HepG2 (cell line): ENCODE results near the gene ATL2. TPM values are rescaled to one million over a fixed set of nuclear protein-coding genes. Genes with fewer than 3 reads are reported as not detected.

Experiments
- BORCS8-MEF2B ChIP-seq: sonication (generic); formaldehyde crosslinking; IDR thresholded peaks from 2 replicates; pipeline ENCODE4 v1.8.0; 2022; ENCODE audit warnings: mild to moderate bottlenecking, missing genetic modification reagents
- BRCA1 ChIP-seq: sonication (generic); formaldehyde crosslinking; IDR thresholded peaks from 2 replicates; pipeline ENCODE4 v1.4.0; 2020; ENCODE audit warnings: missing genetic modification reagents
- CREB1 ChIP-seq, 2 experiments: fragments of 450-650 bp in 1 of 2; IDR thresholded peaks; 2 replicates each; pipeline ENCODE4 v1.6.1; 2016 to 2017; ENCODE audit warnings: control low read depth in 1 of 2, mild to moderate bottlenecking in 1 of 2, missing compliant biosample characterization in 1 of 2, missing genetic modification characterization in 1 of 2
- CREB3 ChIP-seq: sonication (generic); formaldehyde crosslinking; IDR thresholded peaks from 2 replicates; pipeline ENCODE4 v1.5.0; 2020; ENCODE audit warnings: missing genetic modification reagents
- DBP ChIP-seq: sonication (generic); formaldehyde crosslinking; IDR thresholded peaks from 2 replicates; pipeline ENCODE4 v1.4.0; 2020; ENCODE audit warnings: missing genetic modification reagents; ENCODE audit errors: not compliant biosample characterization
- EHMT2 ChIP-seq: fragments of 200-600 bp; sonication (generic); IDR thresholded peaks from 2 replicates; pipeline ENCODE4 v1.7.0; 2017; ENCODE audit warnings: antibody characterized with exemption, low read depth, low read length, borderline replicate concordance
- MED8 ChIP-seq: sonication (generic); formaldehyde crosslinking; IDR thresholded peaks from 2 replicates; pipeline ENCODE4 v1.8.1; 2023; ENCODE audit warnings: mild to moderate bottlenecking, missing genetic modification reagents; ENCODE audit not compliant: insufficient replicate concordance
- MEIS2 ChIP-seq: sonication (generic); formaldehyde crosslinking; IDR thresholded peaks from 2 replicates; pipeline ENCODE4 v1.9.0; 2021; ENCODE audit warnings: mild to moderate bottlenecking, missing genetic modification reagents
- NR1H2 ChIP-seq: sonication (generic); formaldehyde crosslinking; IDR thresholded peaks from 2 replicates; pipeline ENCODE4 v1.8.1; 2022; ENCODE audit warnings: low read depth, missing genetic modification reagents, borderline replicate concordance
- PHF8 ChIP-seq: sonication (generic); formaldehyde crosslinking; IDR thresholded peaks from 2 replicates; pipeline ENCODE4 v1.5.0; 2020; ENCODE audit warnings: missing genetic modification reagents
- POLR2AphosphoS2 ChIP-seq: IDR thresholded peaks from 2 replicates; pipeline ENCODE4 v1.6.1; 2011; ENCODE audit warnings: low read depth, low read length, improper control_type of control experiment
- SAFB2 ChIP-seq: sonication (generic); formaldehyde crosslinking; IDR thresholded peaks from 2 replicates; pipeline ENCODE4 v1.5.1; 2020; ENCODE audit warnings: missing genetic modification reagents, low read depth, mild to moderate bottlenecking, borderline replicate concordance
- SP2 ChIP-seq: sonication (generic); formaldehyde crosslinking; IDR thresholded peaks from 2 replicates; pipeline ENCODE4 v1.5.1; 2020; ENCODE audit warnings: mild to moderate bottlenecking, missing genetic modification reagents
- THAP11 ChIP-seq: IDR thresholded peaks from 2 replicates; pipeline ENCODE4 v1.6.1; 2016; ENCODE audit warnings: missing biosample characterization, missing genetic modification reagents
- THAP7 ChIP-seq: sonication (generic); formaldehyde crosslinking; IDR thresholded peaks from 2 replicates; pipeline ENCODE4 v1.8.1; 2023; ENCODE audit warnings: mild to moderate bottlenecking, missing genetic modification reagents
- TMF1 ChIP-seq: sonication (generic); formaldehyde crosslinking; IDR thresholded peaks from 2 replicates; pipeline ENCODE4 v1.8.1; 2022; ENCODE audit warnings: low read depth, missing genetic modification reagents
- ZHX2 ChIP-seq, 2 experiments: sonication (generic) in 1 of 2; formaldehyde crosslinking in 1 of 2; IDR thresholded peaks; 2 replicates each; pipeline versions ENCODE4 v1.6.1 to v1.9.0; 2014 to 2022; ENCODE audit warnings: antibody characterized with exemption in 1 of 2, borderline replicate concordance in 1 of 2, inconsistent platforms in 1 of 2, low read depth in 1 of 2, missing genetic modification reagents in 1 of 2
- ZMYM3 ChIP-seq: sonication (generic); formaldehyde crosslinking; IDR thresholded peaks from 2 replicates; pipeline ENCODE4 v1.5.1; 2020; ENCODE audit warnings: mild to moderate bottlenecking, missing genetic modification reagents
- ZNF121 ChIP-seq: sonication (generic); formaldehyde crosslinking; IDR thresholded peaks from 2 replicates; pipeline ENCODE4 v1.5.0; 2020; ENCODE audit warnings: mild to moderate bottlenecking, missing genetic modification reagents
- ZNF746 ChIP-seq: sonication (generic); formaldehyde crosslinking; IDR thresholded peaks from 2 replicates; pipeline ENCODE4 v1.8.0; 2022; ENCODE audit warnings: mild to moderate bottlenecking, missing genetic modification reagents
- ZSCAN30 ChIP-seq: sonication (generic); formaldehyde crosslinking; IDR thresholded peaks from 2 replicates; pipeline ENCODE4 v1.5.0; 2020; ENCODE audit warnings: mild to moderate bottlenecking, missing genetic modification reagents
- polyA plus RNA-seq, 8 experiments: library from polyadenylated mRNA; depleted of rRNA in 3 of 8; stranded (reverse) in 7 of 8; unstranded in 1 of 8; fragments of >200 nt; fragmentation: Illumina TruSeq in 4 of 8; extraction: Trizol in 4 of 8; gene quantifications; 2 replicates each; pipeline versions ENCODE4 v1.2.1 to v1.2.3, GENCODE V29; 2011 to 2016; ENCODE audit warnings: low read depth in 4 of 8, missing spikeins in 1 of 8, mixed read lengths in 1 of 8; ENCODE audit not compliant: insufficient read depth in 1 of 8
- total RNA-seq, 5 experiments: library from RNA; depleted of rRNA; stranded (reverse); fragments of >200 nt; fragmentation: Illumina TruSeq; extraction: Trizol; gene quantifications; 2 replicates each; pipeline ENCODE4 v1.2.3, GENCODE V29; 2016; ENCODE audit warnings: low read depth in 1 of 5

ATL2 gene
- total and polyA plus RNA-seq, 2 of the 13 experiments (the other 11 are each of a cell fraction or from before 2014, with no cell fraction given) = 56.5 to 119 TPM

GRCh38 chr2:38376346-38377049 is 575 bp downstream of the ATL2 start (continued):
- TF ChIP-seq NR1H2 (CRISPR knock-in tag) (no peak), ZNF746 (CRISPR knock-in tag) (no peak), MEIS2 (CRISPR knock-in tag) (no peak), CREB1 (IDR thresholded peaks at IDR 0.05) (no peak), CREB1 (CRISPR knock-in tag; IDR thresholded peaks at IDR 0.05) (no peak), ZMYM3 (CRISPR knock-in tag) (peak; percentile 60; the same call in 1 of the 2 replicates), SP2 (CRISPR knock-in tag) (no peak), PHF8 (CRISPR knock-in tag) (peak; percentile 65), THAP11 (CRISPR knock-in tag) (no peak; the same call in 1 of the 2 replicates), ZHX2 (IDR thresholded peaks at IDR 0.05; ENCODE audit: low read depth) (no peak), ZHX2 (CRISPR knock-in tag; IDR thresholded peaks at IDR 0.05; ENCODE audit: borderline replicate concordance) (no peak), BRCA1 (CRISPR knock-in tag) (peak; percentile 24), CREB3 (peak; percentile 52; the same call in 1 of the 2 replicates), POLR2AphosphoS2 (no peak), DBP (no peak), BORCS8-MEF2B (0 out of 2 replicates have a peak, but pooled peaks have one; percentile 5), THAP7 (CRISPR knock-in tag) (no peak), TMF1 (CRISPR knock-in tag) (peak; percentile 81; the same call in 1 of the 2 replicates), ZSCAN30 (CRISPR knock-in tag) (0 out of 2 replicates have a peak, but pooled peaks have one; percentile 27), ZNF121 (CRISPR knock-in tag) (peak; percentile 46; the same call in 1 of the 2 replicates), EHMT2 (no peak), SAFB2 (CRISPR knock-in tag) (no peak), MED8 (CRISPR knock-in tag) (no peak)
